Activated naive CD4-positive, alpha-beta T cell treated with anti-CD3 and anti-CD28 coated beads, Interleukin-2, amount 10 ng/mL, durations not matched to agents 7 days and 5 days (primary cell): ENCODE results near the gene HNRNPH3.

Experiments
- CTCF ChIA-PET: fragments of 350-600 bp; sonication (Branson Sonifier 250); formaldehyde crosslinking; loops from one replicate; lab custom pipeline; 2021; ENCODE audit warnings: antibody characterized with exemption; lab: Charles Lee
- DNase-seq: peaks from one replicate; pipeline ENCODE4 v3.0.0-alpha.2; 2020
- H3K27ac Mint-ChIP-seq: one replicate; pipeline ENCODE4 v1.8.0; 2021; ENCODE audit warnings: mild to moderate bottlenecking, moderate library complexity, mixed read lengths
- H3K27me3 Mint-ChIP-seq: one replicate; pipeline ENCODE4 v1.8.0; 2021; ENCODE audit warnings: mild to moderate bottlenecking, mixed read lengths
- H3K36me3 Mint-ChIP-seq: one replicate; pipeline ENCODE4 v1.8.0; 2021; ENCODE audit warnings: mixed read lengths
- H3K4me1 Mint-ChIP-seq: one replicate; pipeline ENCODE4 v1.8.0; 2021; ENCODE audit warnings: mixed read lengths
- H3K4me3 Mint-ChIP-seq: one replicate; pipeline ENCODE4 v1.8.0; 2021; ENCODE audit warnings: mild to moderate bottlenecking, moderate library complexity, mixed read lengths
- H3K9me3 Mint-ChIP-seq: one replicate; pipeline ENCODE4 v1.8.0; 2021; ENCODE audit warnings: mixed read lengths

HNRNPH3 gene

GRCh38 chr10:68371604-68372003, 39.7 kb downstream of the HNRNPH3 start:
- no peak for DNase-seq
- H3K4me3 Mint-ChIP-seq = no peak overlapping the region
- CTCF ChIA-PET = no interaction called here
- peaks cover 47% of the 10 kb centered on the region for H3K36me3 Mint-ChIP-seq
- H3K27me3 Mint-ChIP-seq = no peaks in the 10 kb centered on the region
- no peaks in the 10 kb centered on the region for H3K4me1 Mint-ChIP-seq
- H3K27ac Mint-ChIP-seq = no peak overlapping the region
- peaks cover 10% of the 10 kb centered on the region for H3K9me3 Mint-ChIP-seq

- H3K4me3 Mint-ChIP-seq = no peak overlapping the region
- peaks cover 20% of the 10 kb centered on the region for H3K36me3 Mint-ChIP-seq
- no peaks in the 10 kb centered on the region for H3K27me3 Mint-ChIP-seq
- no peaks in the 10 kb centered on the region for H3K9me3 Mint-ChIP-seq
- CTCF ChIA-PET = no interaction called here
- no peak for DNase-seq
- no peak overlapping the region for H3K27ac Mint-ChIP-seq
- H3K4me1 Mint-ChIP-seq = no peaks in the 10 kb centered on the region
Observed at GRCh38 chr10:68385740-68386139, 53.9 kb downstream of the HNRNPH3 start.
